ENCODE measurements around the gene NDRG3.
A peak's percentile ranks its signal among the peaks of the same experiment; 100 is the strongest.
"Not testable (repeated sequence)": the region's sequence is repeated elsewhere in the genome, so short reads cannot be mapped to it uniquely, and the experiment has no call there.

NDRG3 gene

DNA sequence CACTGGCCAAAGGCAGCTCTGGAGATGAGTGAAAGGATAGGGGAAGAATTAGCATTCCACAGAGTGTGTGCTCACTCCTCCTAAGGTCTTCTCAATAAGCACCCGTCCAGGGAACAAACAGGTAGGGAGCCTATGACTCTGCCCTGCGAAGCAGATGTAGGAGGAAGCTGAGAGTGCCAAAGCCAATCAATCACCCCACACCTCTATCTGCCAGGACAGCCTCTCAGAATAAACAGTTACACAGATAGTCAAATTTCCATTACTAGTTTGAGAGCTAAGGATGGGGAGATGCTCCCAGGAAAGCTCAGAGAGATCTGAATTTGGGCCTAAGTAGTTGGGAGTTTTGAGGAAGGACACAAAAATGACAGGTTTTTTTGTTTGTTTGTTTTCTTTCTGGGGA lies 59.4 kb downstream of the NDRG3 start:
- DNase-seq = no peak

- no peak for DNase-seq
These were observed 61.1 kb downstream of the NDRG3 start for GRCh38 chr20:36684747-36685146.

DNA sequence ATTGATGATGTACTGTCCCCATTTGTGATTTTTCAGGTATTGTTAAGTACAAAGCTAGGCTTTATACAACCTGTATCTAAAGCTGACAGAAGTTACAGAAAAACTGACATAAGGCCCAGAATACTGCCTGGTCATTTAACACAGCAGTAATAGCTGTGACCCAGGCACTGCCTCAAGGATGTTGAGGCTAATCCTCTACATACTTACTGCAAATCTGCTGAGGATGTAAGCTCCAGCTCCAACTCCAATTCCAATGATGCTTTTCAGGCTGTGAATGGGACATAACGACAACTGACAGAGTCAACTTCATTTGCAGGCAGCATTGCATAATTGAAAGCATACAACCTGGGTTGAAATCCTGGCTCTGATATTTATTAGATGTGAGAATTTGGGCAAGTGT lies 63.6 kb downstream of the NDRG3 start:
- DNase-seq = no peak

DNA sequence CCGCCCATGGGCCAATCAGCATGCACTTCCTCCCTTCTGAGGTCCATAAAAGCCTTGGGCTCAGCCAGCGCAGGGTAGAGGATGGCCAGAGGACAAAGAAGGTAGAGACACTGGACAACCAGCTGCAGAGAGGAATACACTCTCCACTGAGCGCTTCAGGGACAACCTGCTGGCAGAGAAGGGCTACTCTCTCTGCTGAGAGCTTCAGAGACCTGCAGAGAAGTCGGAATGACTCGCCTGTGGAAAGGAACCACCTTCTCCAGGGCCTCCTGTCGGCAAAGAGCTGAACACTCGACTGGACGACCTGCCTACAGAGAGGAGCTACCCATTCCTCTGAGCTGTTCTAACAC lies 68.5 kb downstream of the NDRG3 start:
- no peak for DNase-seq

GRCh38 chr20:36676701-36677421 lies 69.0 kb downstream of the NDRG3 start:
- no peak for DNase-seq

DNA sequence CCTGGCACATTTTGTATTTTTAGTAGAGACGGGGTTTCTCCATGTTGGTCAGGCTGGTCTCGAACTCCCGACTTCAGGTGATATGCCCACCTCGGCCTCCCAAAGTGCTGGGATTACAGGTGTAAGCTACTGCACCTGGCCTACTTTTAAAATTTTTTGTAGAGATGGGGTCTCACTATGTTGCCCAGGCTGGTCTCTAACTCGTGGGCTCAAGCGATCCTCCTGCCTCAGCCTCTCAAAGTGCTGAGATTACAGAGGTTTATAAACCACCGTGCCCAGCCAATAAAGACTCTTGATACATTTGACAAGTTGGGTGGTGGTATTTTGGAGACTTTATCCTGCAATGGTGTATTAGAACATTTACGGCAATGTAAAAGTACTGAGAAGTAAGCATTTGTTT lies 70.3 kb downstream of the NDRG3 start:
- not testable (repeated sequence) for DNase-seq

- DNase-seq = no peak
These were observed 72.9 kb downstream of the NDRG3 start for GRCh38 chr20:36672991-36673390.

DNA sequence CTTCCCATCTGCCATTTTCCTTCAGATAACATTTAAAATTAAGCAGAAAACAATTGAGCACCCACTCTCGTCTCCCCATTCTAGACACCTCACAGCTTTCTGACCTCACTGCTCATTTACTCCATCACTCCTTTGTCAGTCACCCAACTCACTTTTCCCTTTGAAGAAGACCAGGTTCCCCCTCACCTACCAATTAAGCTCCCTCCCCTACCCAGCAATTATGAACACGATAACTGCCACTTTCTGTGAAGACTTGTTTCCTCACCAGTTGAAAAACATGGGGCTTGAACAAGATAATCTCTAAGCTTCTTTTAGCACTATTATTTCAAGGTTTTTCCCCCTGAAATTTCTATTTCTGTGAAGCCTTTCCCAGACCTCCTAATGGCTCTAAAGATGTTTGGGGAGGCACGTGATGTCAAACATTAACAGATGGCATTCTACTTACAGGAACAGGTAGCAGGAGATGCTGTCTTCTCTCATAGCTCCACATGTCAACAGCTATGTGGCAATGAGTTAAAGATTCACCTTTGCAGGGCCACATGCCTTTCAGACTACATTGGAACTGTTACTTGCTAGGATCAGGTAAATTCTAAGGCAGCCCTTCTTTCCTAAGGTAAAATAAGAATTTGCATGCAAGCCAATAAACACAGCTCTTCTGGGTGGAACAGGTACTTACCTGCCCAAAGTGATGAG lies 75.1 kb downstream of the NDRG3 start:
- no peak for DNase-seq

DNA sequence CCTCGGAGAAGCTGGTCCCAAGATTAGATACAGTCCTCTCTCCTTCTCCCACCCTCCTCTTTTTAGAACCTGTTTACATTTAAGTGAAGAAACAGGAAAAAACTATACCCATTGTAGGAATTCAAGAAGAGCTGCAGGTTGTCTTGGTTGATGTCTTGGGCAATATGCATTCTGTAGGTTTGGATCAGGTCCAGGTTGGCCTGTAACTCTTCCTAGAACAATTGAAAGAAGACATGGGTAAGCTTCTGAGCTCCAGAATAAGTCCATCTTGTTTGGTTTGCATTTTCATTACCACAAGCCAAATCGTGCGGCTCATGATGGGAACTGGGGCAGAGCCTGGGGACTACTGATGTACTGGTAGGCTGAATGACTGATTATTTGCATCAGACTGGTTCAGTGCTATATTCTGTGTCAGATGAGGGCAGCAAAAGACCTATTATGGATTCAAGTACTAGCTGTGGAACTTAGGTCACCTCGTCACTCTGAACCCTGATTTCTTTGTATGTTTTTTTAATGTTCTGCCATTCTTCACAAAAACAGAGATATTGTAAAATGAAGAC lies 79.6 kb downstream of the NDRG3 start:
- DNase-seq = no peak

DNA sequence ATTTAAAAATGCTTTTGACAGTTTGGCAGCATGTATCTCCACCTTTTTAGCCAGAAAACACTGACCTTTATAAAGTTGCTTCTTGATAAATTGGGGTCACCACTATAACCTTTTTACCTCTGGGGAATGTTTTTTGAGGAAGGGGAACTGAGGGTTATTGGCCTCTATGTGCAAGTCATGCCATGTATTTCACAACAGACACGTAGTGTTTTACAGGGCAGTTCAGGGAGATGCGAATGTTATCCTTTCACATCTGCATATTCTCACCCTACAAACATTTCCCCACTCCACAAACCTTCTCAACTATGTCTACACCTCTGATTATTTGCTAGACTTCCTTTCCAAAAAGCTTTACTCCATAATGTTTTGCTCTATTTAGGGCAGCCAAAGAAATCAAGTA lies 82.9 kb downstream of the NDRG3 start:
- DNase-seq = no peak

GRCh38 chr20:36658300-36658699 lies 87.6 kb downstream of the NDRG3 start:
- DNase-seq = no peak

DNA sequence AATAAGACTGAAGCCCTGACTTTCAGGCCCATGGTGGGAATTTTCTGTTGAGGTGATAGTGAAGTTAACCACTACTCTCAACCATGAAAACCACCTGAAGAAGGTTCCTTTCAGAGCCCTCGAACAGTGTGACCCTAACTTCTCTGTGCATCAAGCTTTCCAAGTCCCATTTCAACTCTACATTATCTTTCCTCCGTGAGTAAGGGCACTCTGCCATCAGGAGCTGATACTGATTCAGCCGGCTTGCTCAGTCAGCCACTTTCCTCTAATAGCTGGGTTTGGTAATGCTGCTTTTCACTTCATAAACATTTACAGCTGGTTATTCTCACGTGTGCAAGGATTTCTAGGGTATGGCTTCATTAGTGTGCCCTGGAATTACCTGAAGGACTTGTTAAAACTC lies 89.2 kb downstream of the NDRG3 start:
- no peak for DNase-seq

GRCh38 chr20:36655004-36655403 lies 90.9 kb downstream of the NDRG3 start:
- DNase-seq = no peak

DNA sequence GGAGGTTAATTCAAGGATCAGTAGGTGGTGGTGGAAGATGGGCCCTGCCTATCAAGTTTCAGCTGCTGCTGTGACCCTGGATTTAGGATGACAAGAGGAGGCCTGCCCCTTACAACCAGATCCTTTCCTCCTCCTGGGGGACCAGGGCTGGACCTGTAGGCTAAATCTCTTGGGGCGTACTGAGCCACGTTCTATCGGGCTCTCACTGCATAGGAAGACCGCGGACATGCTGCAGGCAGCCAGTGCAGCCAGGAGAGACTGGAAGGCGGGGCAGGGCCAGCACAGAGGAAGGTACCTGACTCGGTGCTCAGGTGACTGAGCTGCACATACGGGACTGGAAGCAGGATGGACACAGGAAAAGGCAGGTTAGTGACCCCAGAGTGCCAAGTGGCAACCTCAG lies 91.4 kb downstream of the NDRG3 start:
- DNase-seq = no peak

GRCh38 chr20:36653456-36653855 lies 92.4 kb downstream of the NDRG3 start:
- no peak for DNase-seq

GRCh38 chr20:36647196-36648121 lies 98.4 kb downstream of the NDRG3 start:
- DNase-seq = no peak

GRCh38 chr20:36646678-36647077 lies 99.2 kb downstream of the NDRG3 start:
- DNase-seq = no peak

GRCh38 chr20:36645998-36646397 lies 99.9 kb downstream of the NDRG3 start, which contains the start of gene SLA2:
SLA2 (minus strand) TSS chr20:36646196; CDS start chr20:36641335, 4,861 bp downstream.
- DNase-seq = peak; percentile 83

GRCh38 chr20:36645353-36645752 lies 100.5 kb downstream of the NDRG3 start:
- no peak for DNase-seq

DNA sequence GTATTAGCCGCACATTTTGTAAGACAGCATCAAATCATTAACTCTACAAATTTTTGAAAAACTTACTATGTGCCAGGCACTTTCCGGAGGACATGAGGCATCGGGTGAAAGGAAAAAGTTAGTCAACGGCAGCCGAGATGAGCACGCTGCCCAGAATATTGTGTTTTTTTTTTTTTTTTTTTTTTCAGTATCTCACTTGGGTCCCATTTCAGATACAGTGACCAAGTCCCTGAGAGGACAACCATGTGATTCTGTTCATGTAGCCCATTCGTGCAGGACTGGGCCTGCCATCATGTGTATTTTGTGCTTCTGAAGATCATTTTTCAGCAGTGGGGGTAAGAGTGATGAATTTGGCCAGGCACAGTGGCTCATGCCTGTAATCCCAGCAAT lies 101.2 kb downstream of the NDRG3 start:
- DNase-seq = peak; percentile 71

GRCh38 chr20:36644032-36644705 lies 101.7 kb downstream of the NDRG3 start:
- peak; percentile 88 for DNase-seq

DNA sequence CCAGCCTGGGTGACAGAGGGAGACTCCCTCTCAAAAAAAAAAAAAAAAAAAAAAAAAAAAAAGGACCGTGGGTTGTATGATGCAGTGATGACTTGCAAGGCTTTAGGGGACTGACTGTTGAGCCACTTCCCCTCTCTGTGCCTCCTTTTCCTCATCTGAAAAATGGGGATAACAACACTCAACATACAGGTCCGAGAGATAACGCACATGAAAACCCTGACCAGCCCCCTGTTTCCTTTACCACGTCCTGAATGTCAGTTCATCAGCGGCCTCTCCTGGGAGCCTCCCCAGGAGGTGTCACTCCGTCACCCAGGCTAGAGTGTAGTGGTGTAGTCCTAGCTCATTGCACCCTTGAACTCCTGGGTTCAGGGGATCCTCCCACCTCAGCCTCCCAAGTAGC lies 103.8 kb downstream of the NDRG3 start:
- DNase-seq = no peak

- DNase-seq = no peak
These were observed 104.4 kb downstream of the NDRG3 start for GRCh38 chr20:36641506-36641843.
